CD4-positive, alpha-beta T cell treated with Interleukin-6 at 100 ng/mL for 8 hours (primary cell): ENCODE measurements around the gene SSTR4.

Experiments used
- DNase-seq: peaks from one replicate; pipeline ENCODE4 v3.0.0-alpha.2; 2020; ENCODE audit warnings: mixed read lengths, low spot score

Gene SSTR4

GRCh38 chr20:23086931-23087411 is 51.9 kb downstream of the SSTR4 start:
- DNase-seq = no peak

- no peak for DNase-seq
Measured at GRCh38 chr20:23087587-23088251, 52.6 kb downstream of the SSTR4 start.
